Adrenal gland (tissue), 12 donors: Measurements from ENCODE around the gene PBRM1. TPM values are rescaled to one million over a fixed set of nuclear protein-coding genes. Genes with fewer than 3 reads are reported as not detected.
"Not testable (repeated sequence)": the region's sequence is repeated elsewhere in the genome, so short reads cannot be mapped to it uniquely, and the experiment has no call there.

ENCODE experiments used
- DNase-seq, 7 donors: peaks; one replicate each; pipeline ENCODE4 v3.0.0-alpha.2; 2019 to 2020
- H3K27ac ChIP-seq, 5 donors: fragments of 200-600 bp; sonication (generic) in 4 of 5; 1 replicate in 3 of 5; 2 replicates in 2 of 5; pipeline versions ENCODE4 v1.5.1 to v1.8.0; 2016 to 2020; ENCODE audit warnings: mild to moderate bottlenecking in 1 of 5
- H3K27me3 ChIP-seq: fragments of 200-600 bp; 2 replicates; pipeline ENCODE4 v1.8.0; 2021
- H3K36me3 ChIP-seq, 2 donors: fragments of 200-600 bp; replicated peaks in 1 of 2; 1 replicate in 1 of 2; 2 replicates in 1 of 2; pipeline versions ENCODE4 v1.5.1 to v1.8.0; 2018 to 2022
- H3K4me1 ChIP-seq, 2 donors: fragments of 200-600 bp; replicated peaks in 1 of 2; 1 replicate in 1 of 2; 2 replicates in 1 of 2; pipeline versions ENCODE4 v1.5.1 to v1.8.0; 2018 to 2021
- H3K4me3 ChIP-seq, 4 donors: fragments of 200-600 bp; sonication (generic) in 3 of 4; one replicate each; pipeline ENCODE4 v1.5.1; 2016 to 2018
- H3K9me3 ChIP-seq, 3 donors: fragments of 200-600 bp; sonication (generic) in 1 of 3; replicated peaks in 1 of 3; 1 replicate in 2 of 3; 2 replicates in 1 of 3; pipeline versions ENCODE4 v1.5.1 to v1.8.0; 2016 to 2021
- POLR2A ChIP-seq, 2 donors: fragments of 450-650 bp; IDR thresholded peaks; one replicate each; pipeline ENCODE4 v1.6.1; 2017; ENCODE audit warnings: antibody characterized with exemption in 2 of 2, mild to moderate bottlenecking in 2 of 2, moderate library complexity in 1 of 2
- WGBS, 4 donors: extraction: QIAGEN DNeasy Blood & Tissue Kit in 2 of 4; methylation state at CpG; one replicate each; pipeline versions ENCODE4 v1.1.5 to v1.1.7; 2013 to 2017; 5-methylcytosine and 5-hydroxymethylcytosine counted together
- intact Hi-C, 2 donors: fragments of 100-400 bp; cut with DNase I; formaldehyde crosslinking; loops; one replicate each; pipeline versions ENCODE4 v1.14.1 to v1.15.0; 2022 to 2023
- polyA plus RNA-seq, 3 donors: library from polyadenylated mRNA; stranded (reverse); fragments of 200-250 nt in 2 of 3; fragments of 350-450 nt in 1 of 3; fragmentation: Illumina TruSeq in 1 of 3; extraction: RNeasy Lipid Tissue Mini Kit (QIAGEN cat#74804) in 1 of 3; gene quantifications; one replicate each; pipeline ENCODE4 v1.2.3, GENCODE V29; 2013 to 2014
- total RNA-seq, 9 donors: library from RNA; depleted of rRNA in 4 of 9; stranded (reverse); fragments of >200 nt in 4 of 9; fragments of 120-200 nt in 1 of 9; fragmentation: NEBNext Ultra II Directional in 1 of 9; extraction: Animal tissue kit (Norgen Biotek cat#: 25700) in 1 of 9; gene quantifications; one replicate each; pipeline versions ENCODE4 v1.1.0 to v1.2.4, GENCODE V29; 2013 to 2023
- TF ChIP-seq, protein P1 (sequence below), 6 experiments: fragments of 450-650 bp in 4 of 6; fragments of 200-600 bp in 2 of 6; sonication (generic) in 1 of 6; IDR thresholded peaks; 1 replicate in 5 of 6; 2 replicates in 1 of 6; pipeline versions ENCODE4 v1.5.1 to v1.8.0; 2016 to 2021; ENCODE audit warnings: antibody characterized with exemption in 6 of 6, mild to moderate bottlenecking in 2 of 6, moderate library complexity in 1 of 6
- donor health status: healthy with polysubstance abuse.
- donor health status: Bipolar disorder and iron deficiency.
- donor health status: DM: yes; HTN: yes; CAD: no.
- donor health status: DM: no; HTN: no; CAD: no.
- donor health status: DM: no; HTN: no; CAD: no.
- donor health status: DM: yes; HTN: yes; CAD: no.

The PBRM1 gene
- total and polyA plus RNA-seq, 12 donors, result 4.2 to 108 (median 47.5) TPM

- H3K27ac ChIP-seq, result no peak overlapping the region
- TF ChIP-seq POLR2A (IDR thresholded peaks at IDR 0.05), result no peak
- TF ChIP-seq, protein P1, sequence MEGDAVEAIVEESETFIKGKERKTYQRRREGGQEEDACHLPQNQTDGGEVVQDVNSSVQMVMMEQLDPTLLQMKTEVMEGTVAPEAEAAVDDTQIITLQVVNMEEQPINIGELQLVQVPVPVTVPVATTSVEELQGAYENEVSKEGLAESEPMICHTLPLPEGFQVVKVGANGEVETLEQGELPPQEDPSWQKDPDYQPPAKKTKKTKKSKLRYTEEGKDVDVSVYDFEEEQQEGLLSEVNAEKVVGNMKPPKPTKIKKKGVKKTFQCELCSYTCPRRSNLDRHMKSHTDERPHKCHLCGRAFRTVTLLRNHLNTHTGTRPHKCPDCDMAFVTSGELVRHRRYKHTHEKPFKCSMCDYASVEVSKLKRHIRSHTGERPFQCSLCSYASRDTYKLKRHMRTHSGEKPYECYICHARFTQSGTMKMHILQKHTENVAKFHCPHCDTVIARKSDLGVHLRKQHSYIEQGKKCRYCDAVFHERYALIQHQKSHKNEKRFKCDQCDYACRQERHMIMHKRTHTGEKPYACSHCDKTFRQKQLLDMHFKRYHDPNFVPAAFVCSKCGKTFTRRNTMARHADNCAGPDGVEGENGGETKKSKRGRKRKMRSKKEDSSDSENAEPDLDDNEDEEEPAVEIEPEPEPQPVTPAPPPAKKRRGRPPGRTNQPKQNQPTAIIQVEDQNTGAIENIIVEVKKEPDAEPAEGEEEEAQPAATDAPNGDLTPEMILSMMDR (IDR thresholded peaks at IDR 0.05), result no peak
- intact Hi-C loops, result no loop called here
- no peak overlapping the region for H3K4me3 ChIP-seq
- H3K36me3 ChIP-seq, result peaks cover 0 to 39% of the 10 kb centered on the region in 2 donors
- peak in 1 of 7 donors; percentile 39 for DNase-seq
- H3K27me3 ChIP-seq, result no peaks in the 10 kb centered on the region
- no peaks in the 10 kb centered on the region for H3K4me1 ChIP-seq
- no peaks in the 10 kb centered on the region for H3K9me3 ChIP-seq
Observed at GRCh38 chr3:52730681-52731080, 45.0 kb upstream of the PBRM1 start.

DNA sequence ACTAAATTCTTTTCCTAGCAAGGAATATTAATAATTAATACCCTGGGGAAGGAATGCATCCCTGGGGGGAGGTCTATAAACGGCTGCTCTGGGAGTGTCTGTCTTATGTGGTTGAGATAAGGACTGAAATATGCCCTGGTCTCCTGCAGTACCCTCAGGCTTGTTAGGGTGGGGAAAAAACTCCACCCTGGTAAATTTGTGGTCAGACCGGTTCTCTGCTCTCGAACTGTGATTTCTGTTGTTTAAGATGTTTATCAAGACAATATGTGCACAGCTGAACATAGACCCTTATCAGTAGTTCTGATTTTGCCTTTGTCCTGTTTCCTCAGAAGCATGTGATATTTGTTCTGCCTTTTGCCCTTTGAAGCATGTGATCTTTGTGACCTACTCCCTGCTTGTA lies 43.0 kb upstream of the PBRM1 start:
- H3K4me3 ChIP-seq, H3K9me3 ChIP-seq, H3K4me1 ChIP-seq, H3K27me3 ChIP-seq, H3K27ac ChIP-seq, intact Hi-C loops: not testable (repeated sequence)
- peaks cover 0 to 19% of the 10 kb centered on the region in 2 donors for H3K36me3 ChIP-seq
- DNase-seq, result peak in 1 of 7 donors; percentile 30
- 60 to 93% (median 70%) methylated on average over 3 of the region's 3 CpGs for WGBS, 4 donors

DNA sequence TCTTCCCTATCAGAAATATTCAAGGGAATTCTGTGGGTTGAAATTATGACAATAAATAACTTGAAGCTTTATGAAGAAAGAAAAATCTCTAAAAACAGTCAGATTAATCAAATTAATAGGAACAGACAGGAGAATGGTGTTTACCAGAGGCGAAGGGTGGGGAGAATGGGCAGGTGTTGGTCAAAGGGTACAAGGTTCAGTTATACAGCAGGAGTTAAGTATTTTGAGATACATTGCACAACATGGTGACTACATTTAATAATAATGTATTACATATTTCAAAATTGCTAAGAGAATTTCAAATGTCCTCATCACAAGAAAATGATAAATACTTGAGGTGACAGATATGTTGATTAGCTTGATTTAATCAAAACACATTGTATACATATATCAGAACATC lies 38.8 kb upstream of the PBRM1 start:
- TF ChIP-seq, protein P1 (IDR thresholded peaks at IDR 0.05), result no peak
- TF ChIP-seq POLR2A (IDR thresholded peaks at IDR 0.05), result no peak
- no peaks in the 10 kb centered on the region for H3K9me3 ChIP-seq
- intact Hi-C loops, result no loop called here
- no peak overlapping the region for H3K27ac ChIP-seq
- H3K27me3 ChIP-seq, result no peaks in the 10 kb centered on the region
- DNase-seq, result no peak
- H3K4me3 ChIP-seq, result no peak overlapping the region
- 92 to 100% (median 98%) methylated on average over 1 of the region's 1 CpG for WGBS, 4 donors
- H3K4me1 ChIP-seq, result no peaks in the 10 kb centered on the region
- no peaks in the 10 kb centered on the region for H3K36me3 ChIP-seq

GRCh38 chr3:52723935-52724334 lies 38.2 kb upstream of the PBRM1 start:
- intact Hi-C loops, result no loop called here
- peak in 1 of 7 donors; percentile 7 for DNase-seq
- Histone ChIP-seq H3K27me3 (no peaks in the 10 kb centered on the region), H3K36me3 (peaks cover 0 to 2% of the 10 kb centered on the region in 2 donors), H3K4me3 (no peak overlapping the region), H3K4me1 (no peaks in the 10 kb centered on the region), H3K9me3 (no peaks in the 10 kb centered on the region), H3K27ac (no peak overlapping the region)
- no peak for TF ChIP-seq POLR2A (IDR thresholded peaks at IDR 0.05)
- TF ChIP-seq, protein P1 (IDR thresholded peaks at IDR 0.05), result no peak
- 86 to 98% (median 96%) methylated on average over 3 to 5 of the region's 5 CpGs for WGBS, 4 donors

DNA sequence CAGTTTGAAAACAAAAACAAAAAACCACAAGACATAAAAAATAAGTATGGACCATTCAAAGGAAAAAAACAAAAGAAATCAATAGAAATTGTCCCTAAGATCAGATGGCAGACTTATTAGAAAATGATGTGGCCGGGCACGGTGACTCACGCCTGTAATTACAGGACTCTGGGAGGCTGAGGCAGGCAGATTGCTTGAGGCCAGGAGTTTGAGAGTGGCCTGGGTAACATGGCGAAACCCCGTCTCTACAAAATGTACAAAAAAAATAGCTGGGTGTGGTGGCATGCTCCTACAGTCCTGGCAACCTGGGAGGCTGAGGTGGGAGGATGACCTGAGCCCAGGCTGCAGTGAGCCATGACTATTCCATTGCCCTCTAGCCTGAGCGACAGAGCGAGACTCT lies 36.8 kb upstream of the PBRM1 start:
- DNase-seq, result no peak
- no peaks in the 10 kb centered on the region for H3K27me3 ChIP-seq
- peaks cover 0 to 7% of the 10 kb centered on the region in 2 donors for H3K36me3 ChIP-seq
- H3K4me1 ChIP-seq, result no peaks in the 10 kb centered on the region
- TF ChIP-seq, protein P1 (IDR thresholded peaks at IDR 0.05), result no peak
- no peak for TF ChIP-seq POLR2A (IDR thresholded peaks at IDR 0.05)
- intact Hi-C loops, result no loop called here
- H3K9me3 ChIP-seq, result no peaks in the 10 kb centered on the region
- no peak overlapping the region for H3K27ac ChIP-seq
- 93 to 94% (median 94%) methylated on average over 7 of the region's 7 CpGs for WGBS, 4 donors
- no peak overlapping the region for H3K4me3 ChIP-seq
